HEK293 (cell line): ENCODE results near the gene TMF1.

ENCODE experiments used
- BCL11B ChIP-seq: fragments of 450-650 bp; formaldehyde crosslinking; IDR thresholded peaks from 2 replicates; pipeline ENCODE4 v1.5.1; 2016; ENCODE audit warnings: low read depth, missing biosample characterization, missing genetic modification characterization
- CTCF ChIP-seq: fragments of 450-650 bp; formaldehyde crosslinking; IDR thresholded peaks from 2 replicates; pipeline ENCODE4 v1.5.1; 2016; ENCODE audit warnings: missing biosample characterization, missing genetic modification characterization
- KLF16 ChIP-seq: fragments of 450-650 bp; formaldehyde crosslinking; IDR thresholded peaks from 2 replicates; pipeline ENCODE4 v1.5.1; 2017; ENCODE audit warnings: missing biosample characterization, missing genetic modification characterization
- PRDM10 ChIP-seq: fragments of 450-650 bp; formaldehyde crosslinking; IDR thresholded peaks from 2 replicates; pipeline ENCODE4 v1.5.1; 2016; ENCODE audit warnings: missing biosample characterization, missing genetic modification characterization
- PRDM2 ChIP-seq: fragments of 450-650 bp; formaldehyde crosslinking; IDR thresholded peaks from 2 replicates; pipeline ENCODE4 v1.5.1; 2016; ENCODE audit warnings: missing biosample characterization, missing genetic modification characterization, borderline replicate concordance
- PRDM4 ChIP-seq: fragments of 450-650 bp; formaldehyde crosslinking; IDR thresholded peaks from 2 replicates; pipeline ENCODE4 v1.5.1; 2017; ENCODE audit warnings: missing biosample characterization, missing genetic modification characterization
- SCRT1 ChIP-seq: fragments of 450-650 bp; formaldehyde crosslinking; IDR thresholded peaks from 2 replicates; pipeline ENCODE4 v1.5.1; 2016; ENCODE audit warnings: missing biosample characterization, missing genetic modification characterization, borderline replicate concordance
- ZBTB48 ChIP-seq: fragments of 450-650 bp; formaldehyde crosslinking; IDR thresholded peaks from 2 replicates; pipeline ENCODE4 v1.5.1; 2016; ENCODE audit warnings: missing biosample characterization, missing genetic modification characterization
- ZFP69B ChIP-seq: fragments of 450-650 bp; formaldehyde crosslinking; IDR thresholded peaks from 2 replicates; pipeline ENCODE4 v1.5.1; 2016; ENCODE audit warnings: missing biosample characterization, missing genetic modification characterization
- ZNF155 ChIP-seq: fragments of 450-650 bp; formaldehyde crosslinking; IDR thresholded peaks from 2 replicates; pipeline ENCODE4 v1.5.1; 2016; ENCODE audit warnings: missing biosample characterization, missing genetic modification characterization
- ZNF433 ChIP-seq: fragments of 450-650 bp; formaldehyde crosslinking; IDR thresholded peaks from 2 replicates; pipeline ENCODE4 v1.5.1; 2016; ENCODE audit warnings: missing biosample characterization, missing genetic modification characterization, low read depth
- ZNF585B ChIP-seq: fragments of 450-650 bp; formaldehyde crosslinking; IDR thresholded peaks from 2 replicates; pipeline ENCODE4 v1.5.1; 2016; ENCODE audit warnings: missing biosample characterization, missing genetic modification characterization
- ZNF610 ChIP-seq: fragments of 450-650 bp; formaldehyde crosslinking; IDR thresholded peaks from 2 replicates; pipeline ENCODE4 v1.5.1; 2016; ENCODE audit warnings: missing biosample characterization, missing genetic modification characterization, borderline replicate concordance
- ZNF747 ChIP-seq: fragments of 450-650 bp; formaldehyde crosslinking; IDR thresholded peaks from 2 replicates; pipeline ENCODE4 v1.5.1; 2016; ENCODE audit warnings: missing biosample characterization, missing genetic modification characterization
- ZSCAN18 ChIP-seq: fragments of 450-650 bp; formaldehyde crosslinking; IDR thresholded peaks from 2 replicates; pipeline ENCODE4 v1.5.1; 2016; ENCODE audit warnings: missing biosample characterization, missing genetic modification characterization

TMF1 gene

GRCh38 chr3:69085833-69086722, 33.9 kb upstream of the TMF1 start (continued):
- no peak for TF ChIP-seq PRDM2
- no peak for TF ChIP-seq SCRT1 (tag by site-specific recombination)
- no peak for TF ChIP-seq ZNF610
- TF ChIP-seq CTCF (tag by site-specific recombination), result no peak
- TF ChIP-seq ZSCAN18 (tag by site-specific recombination), result no peak
- TF ChIP-seq ZNF747 (tag by site-specific recombination), result no peak
- no peak for TF ChIP-seq ZBTB48
- TF ChIP-seq PRDM10 (tag by site-specific recombination), result peak; percentile 91
- TF ChIP-seq ZNF585B (tag by site-specific recombination), result no peak
- no peak for TF ChIP-seq ZNF433 (tag by site-specific recombination)
- TF ChIP-seq BCL11B, result no peak
- TF ChIP-seq ZFP69B (tag by site-specific recombination), result no peak; the same call in 1 of the 2 replicates
- no peak for TF ChIP-seq KLF16 (tag by site-specific recombination)
- TF ChIP-seq ZNF155 (tag by site-specific recombination), result no peak
- TF ChIP-seq PRDM4 (tag by site-specific recombination), result peak; percentile 74
